Activated T-cell treated with anti-CD3 and anti-CD28 coated beads, Interleukin-2, amount 50 U/mL, for 48 hours (primary cell): ENCODE measurements around the gene SCYGR6.
A peak's percentile ranks its signal among the peaks of the same experiment; 100 is the strongest.
"Not testable (repeated sequence)": the region's sequence is repeated elsewhere in the genome, so short reads cannot be mapped to it uniquely, and the experiment has no call there.

Experiments used
- DNase-seq, 2 experiments: peaks; one replicate each; pipeline ENCODE4 v3.0.0-alpha.2; 2020

Gene SCYGR6, protein sequence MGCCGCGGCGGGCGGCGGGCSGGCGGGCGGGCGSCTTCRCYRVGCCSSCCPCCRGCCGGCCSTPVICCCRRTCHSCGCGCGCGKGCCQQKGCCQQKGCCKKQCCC

DNA sequence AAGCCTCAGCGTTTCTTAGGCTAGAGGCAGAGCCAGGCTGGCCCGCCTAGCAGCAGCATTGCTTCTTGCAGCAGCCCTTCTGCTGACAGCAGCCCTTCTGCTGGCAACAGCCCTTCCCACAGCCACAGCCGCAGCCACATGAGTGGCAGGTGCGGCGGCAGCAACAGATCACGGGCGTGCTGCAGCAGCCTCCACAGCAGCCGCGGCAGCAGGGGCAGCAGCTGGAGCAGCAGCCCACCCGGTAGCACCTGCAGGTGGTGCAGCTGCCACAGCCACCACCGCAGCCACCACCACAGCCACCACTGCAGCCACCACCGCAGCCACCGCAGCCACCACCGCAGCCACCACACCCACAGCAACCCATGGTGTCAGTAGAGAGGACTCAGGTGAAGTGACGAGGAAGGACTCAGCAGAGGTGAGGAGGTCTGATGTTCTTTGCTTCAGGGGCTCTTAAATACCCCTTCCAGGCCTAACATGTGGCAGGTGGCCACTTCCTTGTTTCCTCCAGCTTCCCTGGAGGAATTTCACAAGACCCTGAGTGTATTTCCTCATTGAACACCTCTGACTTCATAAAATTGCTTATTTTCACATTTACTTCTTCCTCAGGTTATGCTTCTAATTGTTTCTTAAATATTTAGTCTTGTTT, at the start of gene SCYGR6:
Gene SCYGR6, minus strand, starts transcription at position 364 of the 646 bp plus-strand sequence. Its CDS starts 0 bp downstream, at position 364.
- DNase-seq, result no peak

DNA sequence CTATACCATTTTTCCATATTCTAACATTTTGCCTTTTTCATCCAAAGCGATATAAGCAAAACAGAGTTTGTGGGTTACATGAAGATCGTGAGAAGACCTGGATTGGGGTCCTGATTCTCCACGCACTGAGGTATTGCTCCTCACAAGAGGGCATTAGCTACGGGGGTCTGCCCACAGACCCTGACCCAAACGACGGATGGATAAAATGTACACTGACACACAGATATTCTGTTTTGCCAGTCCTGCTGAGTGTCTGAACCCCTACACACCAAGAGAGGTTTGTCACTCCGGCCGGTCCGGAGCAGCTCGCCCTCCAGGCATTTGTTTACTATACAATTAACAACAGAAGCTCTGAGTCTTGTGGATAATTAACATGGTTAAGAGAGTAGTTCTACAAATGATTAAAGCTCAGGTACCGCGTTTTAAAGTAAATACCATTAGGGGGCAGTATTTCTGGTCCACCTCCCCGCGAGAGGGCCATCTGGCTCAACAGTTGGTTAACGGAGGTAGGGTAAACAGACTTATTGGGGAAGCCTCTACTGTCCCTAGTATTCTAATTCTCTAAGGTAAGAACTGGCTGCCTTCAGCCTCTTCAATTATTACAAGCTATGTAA, 49.6 kb upstream of the SCYGR6 start:
- peak in 1 of 2 experiments; percentile 22 for DNase-seq

DNA sequence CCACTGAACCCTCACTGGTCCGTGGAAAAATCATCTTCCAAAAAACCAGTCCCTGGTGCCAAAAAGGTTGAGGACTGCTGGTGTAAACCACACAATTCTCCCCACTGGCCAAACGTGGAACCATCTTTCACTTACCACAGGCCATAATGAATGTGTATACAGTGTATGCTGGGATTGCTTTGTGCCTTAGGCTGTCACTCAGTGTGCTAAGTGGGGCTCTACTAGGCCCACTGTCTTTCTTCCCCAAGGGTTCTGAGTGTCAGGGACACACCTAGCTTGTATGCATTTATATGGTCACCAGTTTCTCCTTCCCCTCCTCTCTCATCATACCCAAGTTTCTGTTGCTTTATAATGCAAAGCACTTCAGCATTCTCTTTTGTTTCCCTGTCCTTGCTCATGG, 48.4 kb upstream of the SCYGR6 start:
- DNase-seq, result no peak

DNA sequence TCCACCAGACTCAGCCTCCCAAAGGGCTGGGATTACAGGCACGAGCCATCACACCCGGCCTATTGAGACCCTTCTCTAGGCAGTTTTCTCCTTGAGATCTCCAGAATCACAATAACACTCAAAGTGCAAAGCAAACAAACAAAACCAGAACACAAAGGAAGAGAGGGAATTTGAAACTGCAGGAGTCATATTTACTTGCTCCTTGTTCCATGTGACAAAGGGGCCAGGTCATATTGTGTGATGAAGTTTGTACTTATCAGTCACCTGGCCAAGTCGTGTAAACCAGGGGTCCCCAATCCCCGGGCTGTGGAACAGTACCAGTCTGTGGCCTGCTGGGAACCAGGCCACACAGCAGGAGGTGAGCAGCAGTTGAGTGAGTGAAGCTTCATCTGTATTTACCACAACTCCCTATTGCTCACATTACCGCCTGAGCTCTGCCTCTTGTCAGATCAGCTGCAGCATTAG, 47.7 kb upstream of the SCYGR6 start:
- DNase-seq, result no peak

DNA sequence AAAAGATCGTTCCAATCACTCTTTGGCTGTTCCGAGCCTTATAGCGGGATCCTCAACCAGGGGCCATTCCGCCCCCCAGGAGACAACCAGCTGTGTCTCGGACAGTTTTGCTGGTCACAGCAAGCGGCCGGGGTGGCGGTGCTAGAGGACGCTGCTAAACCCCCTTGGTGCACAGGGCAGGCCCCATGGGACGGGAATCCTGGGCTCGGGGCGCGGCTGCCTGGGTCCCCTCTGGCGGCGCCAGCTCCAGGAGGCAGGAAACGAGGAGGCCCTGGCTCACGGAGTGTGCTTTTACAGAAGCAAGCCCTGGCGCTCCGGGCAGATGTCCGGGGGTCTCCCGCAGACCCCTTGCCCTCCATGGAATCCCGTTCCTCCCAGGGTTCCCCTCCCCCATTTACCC, 43.3 kb upstream of the SCYGR6 start:
- DNase-seq, result no peak

DNA sequence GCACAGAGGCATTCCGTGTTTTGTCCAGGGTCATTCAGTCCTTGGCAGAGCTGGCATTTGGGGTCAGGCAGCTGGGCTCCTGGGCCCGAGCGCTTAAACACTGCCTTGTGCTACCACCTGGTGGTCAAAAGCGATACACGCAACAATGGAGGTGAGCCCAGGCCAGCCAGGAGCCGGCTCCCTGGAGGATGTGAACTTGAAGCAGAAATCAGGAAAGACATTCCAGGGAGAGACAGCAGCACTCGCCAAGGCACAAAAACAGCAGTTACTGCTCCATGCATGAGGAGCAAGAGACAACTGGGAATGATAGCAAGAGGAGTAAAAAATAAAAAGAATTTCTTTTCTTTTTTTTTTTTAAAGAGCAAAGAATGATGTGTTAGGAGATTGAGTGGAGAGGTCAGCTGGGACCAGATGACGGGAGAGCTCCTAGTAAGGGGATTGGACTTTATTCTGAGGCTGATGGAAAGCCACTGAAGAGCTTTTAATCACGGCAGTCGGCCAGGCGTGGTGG, 41.9 kb upstream of the SCYGR6 start:
- DNase-seq, result peak; percentile 76 to 77

DNA sequence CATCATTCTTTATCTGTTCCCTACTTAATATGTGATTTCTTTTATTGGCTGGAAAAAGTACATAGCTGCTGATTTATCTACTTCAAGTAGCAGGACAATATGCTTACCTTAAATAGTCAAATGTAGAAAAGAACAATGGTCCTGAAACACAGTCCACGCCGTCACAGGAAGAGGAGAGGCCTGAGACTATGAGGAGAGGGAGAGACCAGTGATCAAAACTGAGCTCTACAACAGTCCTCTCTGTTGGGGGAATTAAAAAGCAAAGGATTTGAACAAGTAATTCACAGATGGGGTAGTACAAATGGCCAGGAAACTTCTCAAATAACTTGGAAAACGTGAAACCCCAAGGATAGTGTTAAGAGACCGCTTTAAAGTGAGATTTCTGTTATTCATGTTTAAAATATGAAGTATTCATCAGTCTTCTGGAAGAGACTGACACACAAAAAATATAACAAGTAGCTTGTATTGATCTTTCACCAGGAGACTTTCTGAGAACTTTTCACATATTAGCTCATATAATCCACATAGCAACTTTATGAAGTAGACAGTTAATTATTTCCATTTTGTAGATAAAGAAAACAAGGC, 41.3 kb upstream of the SCYGR6 start:
- no peak for DNase-seq

DNA sequence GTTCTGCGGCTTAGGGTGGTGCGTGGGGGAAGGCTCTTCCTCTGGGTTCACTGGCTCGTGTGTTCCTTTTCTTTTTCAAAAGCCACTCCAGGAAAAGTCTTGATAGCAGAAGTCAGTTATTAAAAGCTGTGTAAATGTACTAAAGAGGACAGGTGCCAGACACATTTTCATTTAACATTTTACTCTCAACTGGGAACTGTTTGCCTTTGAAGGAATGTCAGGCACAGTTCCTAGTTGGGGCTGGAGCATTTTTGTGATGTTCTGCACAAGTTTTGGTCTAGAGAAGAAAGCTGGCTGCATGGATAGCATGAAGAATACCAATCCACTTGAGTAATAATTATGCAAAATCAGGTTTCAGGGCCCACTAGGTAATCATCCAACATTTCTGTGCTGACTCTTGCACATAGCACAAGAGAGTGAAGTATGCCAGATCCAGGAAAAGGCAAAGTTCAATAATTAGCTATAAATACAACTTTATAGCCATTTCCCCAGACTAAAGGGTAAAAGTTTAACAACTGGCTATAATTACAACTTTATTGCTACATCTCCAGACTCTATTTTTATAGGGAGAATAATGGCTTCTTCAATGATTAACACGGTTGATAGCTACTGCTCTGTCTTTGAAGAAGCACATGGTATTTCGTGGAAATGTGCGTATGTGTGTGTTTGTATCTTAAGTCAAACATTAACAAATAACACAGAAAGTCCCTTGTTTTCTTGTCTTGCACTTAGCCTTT, 37.4 kb upstream of the SCYGR6 start:
- no peak for DNase-seq

DNA sequence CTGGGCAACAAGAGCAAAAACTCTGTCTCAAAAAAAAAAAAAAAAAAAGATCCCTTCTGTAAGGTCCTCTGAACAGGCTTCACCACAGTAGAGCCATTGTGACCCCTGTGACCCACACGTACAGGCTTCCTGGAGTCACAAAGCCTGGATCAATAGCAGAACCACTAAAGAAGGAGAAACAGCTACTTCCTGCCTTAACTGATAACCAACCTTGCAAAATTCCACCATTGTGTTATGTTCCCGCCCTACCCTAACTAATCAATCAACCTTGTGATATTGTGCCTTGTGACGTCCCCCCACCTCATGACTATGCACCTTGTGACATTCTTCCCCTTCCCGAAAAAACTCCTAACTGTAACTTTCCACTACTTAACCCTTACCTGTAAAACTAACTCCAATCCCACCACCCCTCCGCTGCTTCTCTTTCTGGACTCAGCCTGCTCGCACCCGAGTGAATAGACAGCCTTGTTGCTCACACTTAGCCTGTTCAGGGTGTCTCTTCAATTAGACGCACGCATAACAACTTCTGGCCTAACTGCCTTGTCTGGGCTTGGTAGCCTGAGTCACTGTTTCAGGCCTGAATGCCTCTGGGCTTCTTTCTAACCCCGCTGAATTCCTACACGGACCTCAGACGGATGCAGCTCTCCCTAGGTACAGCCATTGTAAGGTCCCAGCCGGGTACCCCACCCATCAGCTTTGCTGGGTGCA, 35.0 kb upstream of the SCYGR6 start:
- DNase-seq, result no peak

DNA sequence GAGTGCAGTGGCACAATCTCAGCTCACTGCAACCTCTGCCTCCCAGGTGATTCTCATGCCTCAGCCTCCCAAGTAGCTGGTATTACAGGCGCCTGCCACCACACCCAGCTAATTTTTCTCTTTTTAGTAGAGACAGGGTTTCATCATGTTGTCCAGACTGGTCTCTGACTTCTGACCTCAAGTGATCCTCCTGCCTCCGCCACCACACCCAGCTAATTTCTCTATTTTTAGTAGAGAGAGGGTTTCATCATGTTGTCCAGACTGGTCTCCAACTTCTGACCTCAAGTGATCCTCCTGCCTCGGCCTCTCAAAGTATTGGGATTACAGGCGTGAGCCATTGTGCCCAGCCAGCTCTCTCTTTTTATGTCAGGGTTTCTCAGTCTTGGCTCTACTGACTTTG, 31.7 kb upstream of the SCYGR6 start:
- not testable (repeated sequence) for DNase-seq

DNA sequence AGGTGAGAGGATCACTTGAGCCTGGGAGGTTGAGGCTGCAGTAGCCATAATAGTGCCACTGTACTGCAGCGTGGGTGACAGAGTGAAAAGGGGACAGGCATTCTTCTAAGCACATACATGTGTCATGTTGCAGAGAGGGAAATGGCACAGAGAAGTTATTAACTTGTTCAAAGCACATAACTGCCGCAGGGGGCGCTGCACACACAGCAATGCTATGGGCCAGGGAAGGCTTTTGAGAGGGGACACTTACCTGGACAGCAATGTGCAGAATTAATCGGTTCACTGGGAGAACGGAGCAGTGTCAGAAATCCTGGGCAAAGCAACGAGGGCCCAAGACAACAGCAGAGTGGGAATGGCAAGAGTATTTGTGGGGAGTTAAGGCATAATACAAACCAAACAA, 23.5 kb upstream of the SCYGR6 start:
- no peak for DNase-seq

DNA sequence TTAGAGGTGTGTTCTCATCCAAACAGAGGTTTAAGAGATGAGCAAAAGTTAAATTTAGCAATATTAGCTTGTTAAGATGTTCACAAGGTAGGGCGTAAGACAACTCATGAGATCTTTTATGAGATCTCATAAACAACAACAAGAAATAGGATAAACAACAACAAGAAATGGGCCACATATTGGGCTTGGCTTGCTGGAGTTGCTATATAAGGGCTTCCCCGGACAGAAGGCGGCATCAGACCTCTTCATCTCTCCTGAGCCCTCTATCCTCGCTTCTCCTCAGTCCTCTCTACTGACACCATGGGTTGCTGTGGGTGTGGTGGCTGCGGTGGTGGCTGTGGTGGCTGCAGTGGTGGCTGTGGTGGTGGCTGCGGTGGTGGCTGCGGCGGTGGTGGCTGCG, 21.0 kb upstream of the SCYGR6 start, which contains the start of gene SCYGR8:
Gene SCYGR8, plus strand, starts transcription at position 301 of the 400 bp plus-strand sequence. Its CDS starts 0 bp downstream, at position 301.
- DNase-seq, result no peak

DNA sequence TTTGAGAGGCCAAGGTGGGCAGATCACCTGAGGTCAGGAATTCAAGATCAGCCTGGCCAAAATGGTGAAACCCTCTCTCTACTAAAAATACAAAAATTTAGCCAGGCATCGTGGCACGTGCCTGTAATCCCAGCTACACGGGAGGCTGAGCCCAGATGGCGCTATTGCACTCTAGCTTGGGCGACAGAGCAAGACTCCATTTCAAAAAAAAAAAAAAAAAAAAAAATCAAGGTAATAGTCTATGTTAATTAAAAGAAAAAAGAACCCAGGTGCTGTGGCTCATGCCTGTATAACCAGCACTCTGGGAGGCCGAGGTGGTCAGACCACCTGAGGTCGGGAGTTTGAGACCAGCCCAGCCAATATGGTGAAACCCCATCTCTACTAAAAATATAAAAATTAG, 16.1 kb upstream of the SCYGR6 start:
- DNase-seq, result peak in 1 of 2 experiments; percentile 32

DNA sequence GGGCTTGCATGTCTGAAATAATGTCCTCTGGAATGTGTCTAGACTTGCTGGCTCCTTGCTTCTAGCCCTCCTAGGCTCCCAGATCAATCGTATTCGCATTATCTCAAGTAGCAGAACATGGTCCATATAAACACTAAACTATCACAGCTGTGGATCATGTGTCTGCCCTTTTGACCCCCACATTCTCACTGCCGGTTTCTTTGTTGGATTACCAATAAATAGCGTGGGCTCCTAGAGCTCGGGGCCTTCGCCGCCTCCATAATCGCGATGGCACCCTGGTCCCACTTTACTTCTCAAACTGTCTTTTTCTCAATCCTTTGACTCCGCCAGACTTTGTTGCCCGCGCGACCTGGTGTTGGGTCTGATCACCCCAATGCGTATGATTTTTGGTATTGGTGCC, 14.8 kb upstream of the SCYGR6 start:
- no peak for DNase-seq

DNA sequence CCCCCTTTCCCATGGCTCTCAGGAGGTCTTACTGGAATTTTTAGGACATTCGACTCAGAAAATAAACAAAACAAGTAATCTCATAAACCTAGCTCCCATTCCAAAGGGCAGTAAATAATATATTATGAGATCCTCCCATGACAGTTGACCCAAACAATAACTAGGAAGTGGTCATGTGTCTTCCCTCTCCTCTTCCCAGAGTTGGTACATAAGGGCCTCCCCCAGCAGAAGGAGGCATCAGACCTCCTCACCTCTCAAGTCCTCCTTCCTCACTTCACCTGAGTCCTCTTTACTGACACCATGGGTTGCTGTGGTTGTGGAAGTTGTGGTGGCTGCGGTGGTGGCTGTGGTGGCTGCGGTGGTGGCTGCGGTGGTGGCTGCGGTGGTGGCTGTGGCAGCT, 3.5 kb upstream of the SCYGR6 start, which contains the start of gene SCYGR7:
Gene SCYGR7, plus strand, starts transcription at position 301 of the 400 bp plus-strand sequence. Its CDS starts 0 bp downstream, at position 301.
- no peak for DNase-seq

DNA sequence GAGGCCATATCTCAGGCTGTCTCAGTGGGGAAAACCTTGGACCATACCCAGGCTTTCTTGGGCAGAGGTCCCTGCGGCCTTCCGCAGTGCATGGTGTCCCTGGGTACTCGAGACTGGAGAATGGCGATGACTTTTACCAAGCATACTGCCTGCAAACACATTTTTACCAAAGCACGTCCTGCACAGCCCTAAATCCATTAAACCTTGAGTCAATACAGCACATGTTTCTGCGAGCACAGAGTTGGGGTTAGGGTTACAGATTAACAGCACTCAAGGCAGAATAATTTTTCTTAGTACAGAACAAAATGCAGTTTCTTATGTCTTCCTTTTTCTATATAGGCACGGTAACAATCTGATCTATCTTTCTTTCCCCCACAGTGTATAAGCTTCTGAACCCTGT, 1.7 kb downstream of the SCYGR6 start:
- DNase-seq, result not testable (repeated sequence)

DNA sequence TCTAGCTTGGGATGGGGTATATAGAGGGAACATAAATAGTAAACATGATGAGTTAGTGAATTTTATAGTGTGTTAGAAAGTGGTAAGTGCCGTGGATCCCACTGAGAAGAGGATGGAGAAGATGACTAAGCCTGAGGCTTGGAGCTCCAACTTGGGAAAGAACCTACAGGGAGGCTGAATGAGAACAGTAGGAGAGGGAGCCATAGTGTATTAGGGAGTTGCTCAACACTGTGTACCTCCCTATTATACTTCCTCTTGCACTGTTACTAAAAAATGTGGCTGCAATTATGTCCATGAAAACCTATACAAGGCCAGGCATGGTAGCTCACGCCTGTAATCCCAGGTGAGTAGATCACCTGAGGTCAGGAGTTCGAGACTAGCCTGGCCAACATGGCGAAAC, 3.9 kb downstream of the SCYGR6 start:
- DNase-seq, result no peak

DNA sequence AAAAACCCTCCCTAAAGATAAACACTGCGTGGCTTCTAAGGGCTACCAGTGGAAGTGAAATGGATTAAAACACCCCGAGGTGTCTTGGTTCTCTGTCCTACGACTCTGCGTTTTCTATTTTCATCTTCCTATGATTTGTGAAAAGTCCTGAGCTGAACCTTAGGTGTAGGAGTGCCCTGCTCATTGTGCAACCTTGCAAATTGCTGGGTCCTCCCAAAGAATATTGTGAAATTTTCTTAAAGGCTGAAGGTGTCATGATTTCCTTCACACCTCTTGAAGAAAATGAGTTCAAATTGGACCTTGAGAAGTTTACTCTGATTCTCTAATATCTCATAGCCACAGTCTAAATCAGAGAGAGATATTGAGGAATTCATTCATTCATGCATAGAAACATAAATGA, 4.9 kb downstream of the SCYGR6 start:
- no peak for DNase-seq

DNA sequence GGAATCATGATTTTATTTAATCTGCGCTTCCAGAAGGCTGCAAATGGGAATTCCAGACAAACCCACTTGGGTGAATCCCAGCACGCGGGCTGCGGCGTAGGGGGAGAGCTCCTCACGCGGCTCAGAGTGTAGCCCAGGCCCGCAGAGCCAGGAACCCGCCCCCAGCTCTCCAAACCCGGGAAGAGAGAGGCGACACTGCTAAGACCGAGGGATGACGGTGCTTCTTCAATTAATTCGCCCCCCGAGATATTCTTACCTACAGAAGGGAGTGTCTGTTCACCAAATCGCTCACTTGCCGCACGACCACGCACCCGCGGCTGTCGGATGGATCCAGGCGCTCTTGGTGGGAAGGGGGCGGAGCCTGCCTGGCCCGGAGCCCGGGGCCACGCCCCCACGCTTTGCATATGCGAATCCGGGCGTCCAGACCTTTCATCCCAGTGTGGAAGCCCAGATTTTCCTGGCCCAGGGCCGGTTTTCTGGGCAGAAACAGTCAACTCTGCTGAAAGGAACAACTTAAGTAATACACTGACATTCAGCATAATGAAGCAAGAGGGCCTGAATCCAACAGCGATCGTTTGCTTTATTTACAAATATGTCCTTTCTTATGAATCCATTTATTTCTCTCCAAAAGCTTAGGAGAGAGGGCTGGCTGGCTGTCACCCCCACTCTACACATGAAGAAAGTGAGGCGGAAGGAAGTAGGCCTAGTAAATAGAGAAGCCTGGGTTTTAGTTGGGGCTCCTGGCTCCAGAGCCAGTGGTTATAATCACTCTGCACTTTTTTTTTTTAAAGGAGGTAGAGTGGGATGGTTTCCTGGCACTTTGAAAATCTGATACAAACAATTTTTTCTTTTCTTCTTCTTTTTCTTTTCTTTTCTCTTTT, 6.6 kb downstream of the SCYGR6 start, which contains the start of gene SLC19A3:
Gene SLC19A3, minus strand, starts transcription at position 342 of the 881 bp plus-strand sequence. CDS start 15,710 bp downstream, outside the sequence.
- peak; percentile 23 to 30 for DNase-seq

DNA sequence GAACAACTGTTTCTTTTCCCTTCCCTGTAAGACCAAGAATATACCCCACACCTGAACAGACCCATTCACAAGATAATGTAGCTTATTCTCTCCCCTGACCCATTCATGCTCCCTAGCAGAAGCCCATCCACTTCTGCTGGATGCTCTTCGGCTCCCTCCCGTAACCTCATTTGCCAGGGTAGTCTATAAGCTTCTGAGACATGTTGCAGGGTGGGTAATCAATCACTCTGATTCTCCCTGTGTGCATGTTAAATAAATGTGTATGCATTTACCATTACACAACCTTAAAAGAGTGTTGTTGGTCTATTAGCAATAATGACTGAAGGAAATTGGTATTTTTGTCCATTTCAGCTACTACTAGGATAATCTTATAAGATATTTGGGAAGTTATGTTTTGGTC, 8.1 kb downstream of the SCYGR6 start:
- DNase-seq, result no peak

DNA sequence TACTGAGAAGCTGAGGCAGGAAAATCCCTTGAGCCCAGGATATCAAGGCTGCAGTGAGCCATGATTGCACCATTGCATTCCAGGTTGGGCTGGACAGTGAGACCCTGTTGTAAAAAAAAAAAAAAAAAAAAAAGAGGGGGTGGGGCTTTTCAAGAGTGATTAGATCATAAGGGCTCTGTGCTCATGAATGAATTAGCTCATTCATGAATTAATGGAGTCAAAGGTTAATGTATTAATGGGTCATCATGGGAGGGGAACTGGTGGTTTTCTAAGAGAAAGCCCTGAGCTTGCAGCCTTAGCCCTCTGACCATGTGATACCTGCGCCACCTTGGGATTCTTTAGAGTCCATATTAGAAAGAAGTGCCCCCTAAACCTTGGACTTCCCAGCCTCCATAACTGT, 11.3 kb downstream of the SCYGR6 start:
- DNase-seq, result no peak
